Endothelial cell of umbilical vein (primary cell): Measurements from ENCODE around the gene MT1H. TPM values are rescaled to one million over a fixed set of nuclear protein-coding genes. Genes with fewer than 3 reads are reported as not detected.

Experiments
- BruUV-seq: library from RNA; stranded (reverse); fragments of 400-500 nt; replicated peaks from 2 replicates; lab custom pipeline; 2021; lab: Mats Ljungman, UMichigan
- CTCF ChIA-PET: fragments of 300-600, 350-600 bp; sonication (Branson Sonifier 250); formaldehyde crosslinking; loops from one replicate; lab custom pipeline; 2021; ENCODE audit warnings: antibody characterized with exemption, inconsistent platforms; lab: Charles Lee
- POLR2A ChIA-PET: fragments of 300-600, 350-600 bp; sonication (Branson Sonifier 250); formaldehyde crosslinking; loops from one replicate; lab custom pipeline; 2021; ENCODE audit warnings: antibody characterized with exemption, inconsistent platforms; lab: Charles Lee
- DNase-seq: peaks from one replicate; pipeline ENCODE4 v3.0.0-alpha.2; 2011; ENCODE audit warnings: low read depth, low spot score
- FAIRE-seq: peaks from 2 replicates; lab custom pipeline; 2011; peaks lifted over from hg19 to GRCh38; lab: Jason Lieb, UNC
- H2AFZ ChIP-seq: 2 replicates; pipeline ENCODE4 v1.6.0; 2012; ENCODE audit warnings: low read depth, low read length, control low read depth, inconsistent platforms
- H3K27ac ChIP-seq: 2 replicates; pipeline ENCODE4 v1.5.1; 2011; ENCODE audit warnings: low read depth, mild to moderate bottlenecking, control low read depth, low read length, moderate library complexity; ENCODE audit not compliant: insufficient read depth
- H3K27me3 ChIP-seq, 2 experiments: 2 replicates each; pipeline versions ENCODE4 v1.6.0 to v1.6.1; 2011; ENCODE audit warnings: low read length in 2 of 2, mixed read lengths in 1 of 2; ENCODE audit not compliant: control insufficient read depth in 2 of 2, insufficient read depth in 2 of 2
- H3K36me3 ChIP-seq, 2 experiments: 2 replicates in 1 of 2; 3 replicates in 1 of 2; pipeline ENCODE4 v1.5.1; 2011; ENCODE audit warnings: low read length in 2 of 2, mild to moderate bottlenecking in 1 of 2, moderate library complexity in 1 of 2; ENCODE audit not compliant: control insufficient read depth in 2 of 2, insufficient read depth in 2 of 2; ENCODE audit errors: extremely low read depth in 1 of 2
- H3K4me1 ChIP-seq: 3 replicates; pipeline ENCODE4 v1.5.1; 2011; ENCODE audit warnings: mild to moderate bottlenecking, low read length; ENCODE audit not compliant: control insufficient read depth, insufficient read depth; ENCODE audit errors: extremely low read depth
- H3K4me2 ChIP-seq: 2 replicates; pipeline ENCODE4 v1.6.1; 2011; ENCODE audit warnings: low read length, control low read depth, mixed read lengths; ENCODE audit not compliant: insufficient read depth
- H3K4me3 ChIP-seq, 3 experiments: fragments of 200-600 bp in 1 of 3; sonication (generic), shearing (Covaris generic) in 1 of 3; replicated peaks in 1 of 3; 2 replicates each; pipeline ENCODE4 v1.5.1; 2011 to 2016; ENCODE audit warnings: control low read depth in 3 of 3, low read length in 3 of 3, mild to moderate bottlenecking in 2 of 3, inconsistent platforms in 1 of 3, low read depth in 1 of 3, moderate library complexity in 1 of 3; ENCODE audit not compliant: insufficient read depth in 1 of 3
- H3K79me2 ChIP-seq: 2 replicates; pipeline ENCODE4 v1.6.0; 2012; ENCODE audit warnings: low read length, inconsistent platforms; ENCODE audit not compliant: control insufficient read depth, insufficient read depth
- H3K9ac ChIP-seq: replicated peaks from 2 replicates; pipeline ENCODE3; 2011; ENCODE audit warnings: low read length, control low read depth; ENCODE audit not compliant: insufficient read depth; ENCODE audit errors: extremely low read depth
- H3K9me1 ChIP-seq: replicated peaks from 3 replicates; pipeline ENCODE4 v1.6.0; 2011; ENCODE audit warnings: mild to moderate bottlenecking, low read length; ENCODE audit not compliant: control insufficient read depth, insufficient read depth; ENCODE audit errors: extremely low read depth
- H3K9me3 ChIP-seq: replicated peaks from 2 replicates; pipeline ENCODE4 v1.5.1; 2012; ENCODE audit warnings: low read length, inconsistent platforms; ENCODE audit not compliant: control insufficient read depth, insufficient read depth
- H4K20me1 ChIP-seq: replicated peaks from 2 replicates; pipeline ENCODE3; 2011; ENCODE audit warnings: mild to moderate bottlenecking, low read length; ENCODE audit not compliant: control insufficient read depth, insufficient read depth; ENCODE audit errors: extremely low read depth
- CTCF ChIP-seq, 2 donors: IDR thresholded peaks; 1 replicate in 1 of 2; 2 replicates in 1 of 2; pipeline ENCODE4 v1.5.1; 2011; ENCODE audit warnings: low read length in 2 of 2, mild to moderate bottlenecking in 2 of 2, moderate library complexity in 2 of 2, control low read depth in 1 of 2, inconsistent platforms in 1 of 2, low read depth in 1 of 2; ENCODE audit not compliant: insufficient read depth in 1 of 2; ENCODE audit errors: extremely low read depth in 1 of 2
- EZH2 ChIP-seq: IDR thresholded peaks from 2 replicates; pipeline ENCODE4 v1.6.1; 2012; ENCODE audit warnings: borderline replicate concordance, low read depth, mild to moderate bottlenecking, moderate library complexity, low read length, inconsistent platforms; ENCODE audit not compliant: severe bottlenecking
- FOS ChIP-seq: IDR thresholded peaks from 2 replicates; pipeline ENCODE4 v1.6.1; 2011; ENCODE audit warnings: mild to moderate bottlenecking, low read length, moderate library complexity, borderline replicate concordance; ENCODE audit not compliant: insufficient read depth
- GATA2 ChIP-seq: IDR thresholded peaks from 2 replicates; pipeline ENCODE4 v1.7.0; 2011; ENCODE audit warnings: low read depth, mild to moderate bottlenecking, moderate library complexity, mixed read lengths, low read length; ENCODE audit not compliant: insufficient read length, insufficient read depth
- JUN ChIP-seq: IDR thresholded peaks from 2 replicates; pipeline ENCODE4 v1.6.1; 2011; ENCODE audit warnings: borderline replicate concordance, low read depth; ENCODE audit not compliant: insufficient read length, insufficient read depth
- MAX ChIP-seq: IDR thresholded peaks from 2 replicates; pipeline ENCODE4 v1.6.1; 2011; ENCODE audit not compliant: insufficient read depth, insufficient read length
- MYC ChIP-seq: IDR thresholded peaks from one replicate; pipeline ENCODE4 v1.6.1; 2011; ENCODE audit warnings: mild to moderate bottlenecking, low read depth, low read length
- POLR2AphosphoS5 ChIP-seq: IDR thresholded peaks from 2 replicates; pipeline ENCODE4 v1.6.1; 2012; ENCODE audit warnings: low read depth, mild to moderate bottlenecking, control low read depth, low read length, moderate library complexity; ENCODE audit not compliant: insufficient read depth
- dilution Hi-C: fragments of 300-500 bp; cut with MboI; formaldehyde crosslinking; loops from one replicate; pipeline ENCODE4 v1.15.0; 2019; ENCODE audit warnings: low sequenced_read_pairs; ENCODE audit not compliant: extremely low pct_ligation_motif_present
- intact Hi-C: fragments of 100-400 bp; cut with micrococcal nuclease; formaldehyde crosslinking; loops from one replicate; pipeline ENCODE4 v1.10.0; 2022
- polyA plus RNA-seq, 4 experiments: library from polyadenylated mRNA; depleted of rRNA in 3 of 4; stranded (reverse) in 3 of 4; unstranded in 1 of 4; fragments of >200 nt; gene quantifications; 2 replicates each; pipeline versions ENCODE4 v1.2.1 to v1.2.3, GENCODE V29; 2011 to 2012; ENCODE audit warnings: missing spikeins in 1 of 4
- total RNA-seq: library from RNA; stranded (reverse); gene quantifications from 2 replicates; pipeline ENCODE4 v1.2.3, GENCODE V29; 2021

MT1H gene
- total and polyA plus RNA-seq, 2 donors (not counting 3 experiments of a cell fraction or from before 2014, with no cell fraction given): not detected

GRCh38 chr16:56623637-56624036 is 46.0 kb upstream of the MT1H start:
- intact Hi-C loops (no loop called here), dilution Hi-C loops (no loop called here)
- POLR2A ChIA-PET: no interaction called here
- CTCF ChIA-PET: interaction anchor here (1.0 to 3.2 kb wide), 9 partner anchors 12 to 109 kb away, joined by 3 to 13 read pairs (median 5); partner anchors contain the start of genes MT1A and MT2A
- Histone ChIP-seq H3K4me2 (no peak overlapping the region), H3K9me3 (no peaks in the 10 kb centered on the region), H3K9me1 (no peaks in the 10 kb centered on the region), H3K79me2 (peaks cover 12% of the 10 kb centered on the region), H3K27ac (no peak overlapping the region), H3K9ac (no peak overlapping the region), H3K36me3 (no peaks in the 10 kb centered on the region), H4K20me1 (no peaks in the 10 kb centered on the region), H3K27me3 (no peaks in the 10 kb centered on the region), H3K4me1 (peaks cover 14% of the 10 kb centered on the region), H2AFZ (no peak overlapping the region), H3K4me3 (no peak overlapping the region)
- FAIRE-seq (no peak), DNase-seq (no peak)
- no TSS peak for BruUV-seq
- no peak for TF ChIP-seq POLR2AphosphoS5
- TF ChIP-seq MAX: no peak
- TF ChIP-seq MYC: no peak
- TF ChIP-seq CTCF (IDR thresholded peaks at IDR 0.05; ENCODE audit: extremely low read depth in 1 of 2, insufficient read depth in 1 of 2, low read depth in 1 of 2, low read length in 2 of 2): no peak
- TF ChIP-seq GATA2: no peak
- TF ChIP-seq JUN: no peak
- no peak for TF ChIP-seq FOS
- TF ChIP-seq EZH2: no peak
